HG03139 (cell line): Measurements from ENCODE around the gene PHPT1.
"Not testable (repeated sequence)": the region's sequence is repeated elsewhere in the genome, so short reads cannot be mapped to it uniquely, and the experiment has no call there.

Experiments used
- ATAC-seq: cut with Tn5 transposase; IDR thresholded peaks from one replicate; pipeline ENCODE4 v1.9.1; 2021; ENCODE audit not compliant: unreplicated experiment

PHPT1 gene

DNA sequence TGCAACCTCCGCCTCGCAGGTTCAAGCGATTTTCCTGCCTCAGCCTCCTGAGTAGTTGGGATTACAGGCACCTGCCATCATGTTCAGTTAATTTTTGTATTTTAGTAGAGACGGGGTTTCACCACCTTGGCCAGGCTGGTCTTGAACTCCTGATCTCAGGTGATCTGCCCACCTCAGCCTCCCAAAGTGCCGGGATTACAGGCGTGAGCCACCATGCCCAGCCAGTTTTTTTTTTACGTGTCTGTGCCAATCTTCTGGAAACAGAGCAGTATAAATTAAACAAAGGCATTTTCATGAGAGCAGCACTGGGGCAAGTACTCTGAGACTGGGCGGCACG lies 33.7 kb downstream of the PHPT1 start:
- ATAC-seq: not testable (repeated sequence)

DNA sequence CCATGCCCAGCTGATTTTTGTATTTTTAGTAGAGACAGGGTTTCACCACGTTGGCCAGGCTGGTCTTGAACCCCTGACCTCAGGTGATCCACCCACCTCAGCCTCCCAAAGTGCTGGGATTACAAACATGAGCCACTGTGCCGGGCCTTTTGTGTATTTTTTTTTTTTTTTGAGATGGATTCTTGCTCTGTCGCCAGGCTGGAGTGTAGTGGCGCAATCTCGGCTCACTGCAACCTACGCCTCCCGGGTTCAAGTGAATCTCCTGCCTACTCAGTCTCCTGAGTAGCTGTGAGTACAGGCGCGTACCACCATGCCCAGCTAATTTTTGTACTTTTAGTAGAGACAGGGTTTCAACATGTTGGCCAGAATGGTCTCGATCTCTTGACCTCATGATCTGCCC lies 34.5 kb downstream of the PHPT1 start:
- not testable (repeated sequence) for ATAC-seq

DNA sequence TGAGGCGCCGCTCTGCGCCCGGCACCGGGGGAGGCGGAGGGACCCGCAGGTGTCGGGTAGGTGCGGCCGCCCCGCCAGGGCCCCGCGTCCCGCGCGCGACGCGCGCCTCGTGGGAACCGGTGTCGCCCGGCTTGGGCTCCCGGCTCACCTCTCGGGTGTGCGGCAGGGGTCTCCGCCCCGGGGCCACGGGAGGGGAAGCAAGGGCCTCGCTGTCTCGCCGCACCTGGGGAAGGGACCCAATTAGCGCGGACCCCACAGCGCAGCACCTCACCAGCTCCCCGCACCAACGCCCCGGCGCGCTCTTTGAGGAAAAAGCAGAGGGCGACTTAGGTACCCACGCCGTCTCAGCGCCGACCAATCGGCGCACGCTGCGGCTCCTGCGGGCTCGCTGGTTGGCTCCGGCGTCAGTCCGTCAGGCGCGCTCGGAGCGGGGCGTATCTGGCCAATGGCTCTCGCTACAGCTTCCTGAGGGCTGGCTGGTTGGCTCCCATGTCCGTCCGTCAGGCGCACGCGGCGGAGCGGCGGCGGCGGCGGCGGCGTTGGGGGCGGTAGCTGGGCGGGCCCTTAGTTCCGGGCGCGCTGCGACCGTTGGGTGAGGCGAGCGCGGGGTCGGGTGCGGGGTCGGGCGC lies 36.9 kb downstream of the PHPT1 start, which contains the start of gene TRAF2:
Gene TRAF2 (plus strand): TSS at position 567 of the 629 bp plus-strand sequence. CDS start 12,225 bp downstream, outside the sequence.
- peak; percentile 67 for ATAC-seq

DNA sequence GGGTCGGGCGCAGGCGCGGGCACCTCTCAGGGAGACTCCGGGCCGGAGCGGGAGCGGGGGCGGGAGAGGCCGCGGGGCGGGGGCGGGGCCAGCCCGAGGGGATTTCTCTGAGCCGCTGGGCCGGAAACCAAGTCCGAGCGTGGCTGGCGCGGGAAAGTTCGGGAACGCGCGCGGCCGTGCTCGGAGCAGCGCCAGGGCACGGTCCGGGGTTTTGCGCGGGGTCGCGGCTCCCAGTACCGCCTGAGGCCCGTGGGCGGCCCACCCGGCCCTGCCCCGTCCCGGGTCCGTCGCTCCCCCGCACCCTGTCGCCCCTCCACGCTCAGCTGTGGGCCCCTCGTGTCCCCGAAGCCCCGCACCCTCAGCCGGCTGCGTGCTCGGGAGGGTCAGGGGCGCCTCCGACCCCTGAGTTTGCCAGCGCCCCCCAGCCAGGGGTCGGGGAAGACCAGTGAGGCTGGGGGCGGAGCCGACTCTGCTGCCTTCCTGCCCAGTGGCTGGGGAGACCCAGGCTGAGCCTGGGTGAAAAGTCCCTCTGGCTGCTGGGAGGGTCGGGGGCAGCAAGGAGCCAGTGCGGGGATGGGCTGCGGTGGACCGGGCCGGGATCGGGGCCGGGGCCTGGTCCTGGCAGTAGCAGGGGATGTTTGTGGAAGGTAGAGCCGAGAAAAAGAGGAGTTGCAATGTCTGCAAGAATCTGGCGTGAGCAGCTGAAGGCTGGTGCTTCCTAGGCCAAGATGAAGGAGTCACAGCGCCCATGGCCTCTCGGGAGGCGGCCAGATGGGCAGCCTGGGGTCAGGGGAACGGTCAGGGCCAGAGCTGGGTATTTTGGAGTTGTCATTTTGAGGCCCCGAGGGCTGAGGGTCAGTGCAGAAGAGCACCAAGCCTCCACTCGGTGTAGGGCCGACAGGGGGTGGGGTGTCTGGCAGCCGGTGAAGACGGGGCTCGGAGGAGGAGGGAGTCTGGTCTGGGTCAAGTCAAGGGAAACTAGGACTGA lies 37.7 kb downstream of the PHPT1 start:
- ATAC-seq: peak; percentile 16

DNA sequence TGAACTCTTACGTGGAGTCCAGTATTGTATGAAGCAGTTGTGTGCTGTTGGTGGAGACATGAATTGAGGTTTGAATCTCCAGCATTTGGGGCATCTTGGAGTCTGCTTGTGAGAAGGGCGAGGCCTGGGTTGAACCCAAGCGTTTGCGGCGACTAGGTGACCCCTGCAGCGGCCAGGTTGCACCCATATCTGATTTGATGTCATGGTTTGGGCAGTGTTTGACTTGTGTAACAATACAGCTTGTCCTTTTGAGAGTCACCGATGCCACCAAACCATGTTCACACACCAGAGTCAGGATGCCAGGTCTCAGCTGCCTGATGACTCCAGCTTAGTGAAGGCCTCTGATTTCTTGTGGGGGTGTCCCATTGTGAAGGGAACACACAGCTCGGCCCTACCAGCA lies 39.2 kb downstream of the PHPT1 start:
- ATAC-seq: no peak

DNA sequence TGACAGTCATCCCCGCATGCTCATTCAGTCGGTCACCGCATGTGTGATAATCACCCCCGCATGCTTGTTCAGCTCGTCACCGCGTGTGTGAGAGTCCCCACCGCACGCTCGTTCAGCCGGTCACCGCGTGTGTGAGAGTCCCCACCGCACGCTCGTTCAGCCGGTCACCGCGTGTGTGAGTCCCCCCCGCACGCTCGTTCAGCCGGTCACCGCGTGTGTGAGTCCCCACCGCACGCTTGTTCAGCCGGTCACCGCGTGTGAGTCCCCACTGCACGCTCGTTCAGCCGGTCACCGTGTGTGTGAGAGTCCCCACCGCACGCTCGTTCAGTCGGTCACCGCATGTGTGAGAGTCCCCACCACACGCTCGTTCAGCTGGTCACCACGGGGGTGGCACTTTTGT lies 40.6 kb downstream of the PHPT1 start:
- ATAC-seq: no peak

DNA sequence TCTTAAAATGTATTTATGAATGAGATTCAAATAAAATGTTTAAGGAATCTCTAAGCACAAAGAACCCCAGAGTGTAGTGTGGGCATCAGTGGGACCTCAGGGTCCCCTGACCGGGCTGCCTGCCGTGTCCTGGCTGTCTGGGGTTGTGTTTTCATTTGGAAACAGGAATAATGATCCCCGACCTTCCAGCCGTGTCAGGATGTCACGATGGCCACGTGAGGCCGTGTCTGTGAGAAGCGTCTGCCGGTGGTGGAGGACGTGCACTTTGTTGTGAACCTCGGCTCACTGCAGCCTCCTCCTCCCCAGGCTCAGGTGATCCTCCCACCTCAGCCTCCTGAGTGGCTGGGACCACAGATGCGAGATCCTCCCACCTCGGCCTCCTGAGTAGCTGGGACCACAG lies 41.5 kb downstream of the PHPT1 start:
- no peak for ATAC-seq

DNA sequence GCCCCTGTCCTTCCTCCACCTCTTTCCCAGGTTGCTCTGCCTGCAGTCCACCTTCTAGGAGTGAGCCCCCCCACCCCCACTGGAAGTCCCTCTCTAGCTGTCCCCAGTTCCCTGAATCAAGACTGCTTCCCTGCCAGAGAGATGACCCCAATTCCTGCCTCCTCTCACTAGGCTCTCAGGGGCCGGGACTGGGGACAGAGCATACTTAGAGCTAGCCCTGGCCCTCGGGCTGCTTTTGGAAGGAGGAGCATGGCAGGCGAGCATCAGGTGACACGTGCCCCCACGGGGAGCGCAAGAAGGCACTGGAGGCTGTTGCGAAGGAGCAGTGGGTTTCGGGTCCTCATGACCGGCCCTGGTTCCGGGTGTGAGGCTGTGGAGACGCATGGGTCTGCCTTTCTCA lies 46.8 kb downstream of the PHPT1 start:
- ATAC-seq: no peak

DNA sequence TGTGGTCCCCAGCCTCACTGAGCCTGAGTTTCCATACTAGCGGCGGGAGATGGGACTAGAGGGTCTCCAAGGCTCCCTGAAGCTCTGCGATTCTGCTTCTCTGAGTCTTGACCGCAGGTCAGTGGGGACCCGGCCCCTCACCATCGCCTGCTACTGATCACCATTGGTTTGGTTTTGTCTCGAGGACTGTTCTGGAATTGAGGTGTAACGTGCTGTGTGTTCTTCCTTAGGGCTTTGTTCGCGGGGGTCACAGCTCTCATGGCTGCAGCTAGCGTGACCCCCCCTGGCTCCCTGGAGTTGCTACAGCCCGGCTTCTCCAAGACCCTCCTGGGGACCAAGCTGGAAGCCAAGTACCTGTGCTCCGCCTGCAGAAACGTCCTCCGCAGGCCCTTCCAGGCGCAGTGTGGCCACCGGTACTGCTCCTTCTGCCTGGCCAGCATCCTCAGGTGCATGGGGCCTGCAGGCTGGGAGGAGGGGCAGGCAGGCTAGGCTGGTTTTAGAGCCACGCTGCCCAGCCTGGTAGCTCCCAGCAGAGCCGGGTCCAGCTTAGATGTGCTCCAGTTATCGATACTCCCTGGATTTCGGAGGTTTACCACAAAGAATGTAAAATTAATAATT lies 49.4 kb downstream of the PHPT1 start:
- no peak for ATAC-seq

DNA sequence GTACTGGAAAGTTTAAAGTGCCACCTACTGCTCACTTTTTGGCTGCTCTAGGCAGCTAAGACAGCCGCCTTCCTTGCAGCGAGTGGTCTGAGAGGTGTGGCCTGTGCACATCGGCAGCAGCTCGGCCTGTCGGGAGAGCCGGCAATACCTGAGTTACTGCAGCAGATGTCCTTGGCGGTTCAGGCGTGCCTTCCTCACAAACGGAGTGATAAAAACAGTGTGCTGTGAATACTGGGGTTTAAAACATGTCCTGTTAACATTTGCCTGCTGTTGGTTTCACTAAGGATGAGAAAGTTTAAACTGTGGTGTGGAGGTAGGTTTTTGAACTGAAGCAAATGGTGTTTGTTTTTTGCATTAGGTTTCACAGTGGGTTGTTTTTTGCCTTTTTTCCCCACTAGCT lies 50.0 kb downstream of the PHPT1 start:
- no peak for ATAC-seq

DNA sequence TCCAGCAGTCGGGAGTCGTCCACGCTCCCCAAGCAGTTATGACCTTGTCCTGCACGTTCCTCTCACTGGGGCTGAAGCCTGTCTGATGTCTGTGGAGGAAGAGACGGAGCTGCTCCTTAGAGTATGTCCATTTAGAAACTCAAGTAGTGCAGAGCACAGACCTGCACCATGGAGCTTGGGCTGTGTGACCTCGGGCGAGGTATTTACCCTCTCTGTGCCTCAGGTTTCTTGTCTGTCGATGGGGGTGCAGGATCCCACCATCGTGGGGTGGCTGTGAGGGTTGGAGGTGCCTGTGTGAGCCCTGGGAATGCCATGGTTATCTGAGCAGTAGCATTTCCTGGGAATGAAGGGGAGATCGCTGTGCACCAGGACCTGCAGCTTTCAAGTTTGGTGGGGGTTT lies 51.3 kb downstream of the PHPT1 start:
- ATAC-seq: no peak
